Keratinocyte (primary cell): Measurements from ENCODE around the gene GCHFR.

Experiments
- CTCF ChIP-seq, 3 experiments: IDR thresholded peaks in 1 of 3; conservative IDR thresholded peaks in 1 of 3; optimal IDR thresholded peaks in 1 of 3; 2 replicates in 2 of 3; 3 replicates in 1 of 3; pipeline versions ENCODE3 to v1.5.1; 2011; ENCODE audit warnings: low read length in 3 of 3, mild to moderate bottlenecking in 3 of 3, moderate library complexity in 2 of 3, control low read depth in 1 of 3, inconsistent platforms in 1 of 3; ENCODE audit not compliant: insufficient read depth in 2 of 3; ENCODE audit errors: extremely low read depth in 1 of 3
- EZH2 ChIP-seq: IDR thresholded peaks from one replicate; pipeline ENCODE4 v1.6.1; 2012; ENCODE audit warnings: inconsistent platforms, mild to moderate bottlenecking, low read length, moderate library complexity

- TF ChIP-seq CTCF (optimal IDR thresholded peaks at IDR 0.05 in 1 of 3, IDR thresholded peaks at IDR 0.05 in 1 of 3, conservative IDR thresholded peaks at IDR 0.05 in 1 of 3; ENCODE audit: extremely low read depth in 1 of 3, insufficient read depth in 2 of 3, low read length in 3 of 3) (no peak), EZH2 (no peak)
Observed at GRCh38 chr15:40743485-40743901, 20.4 kb upstream of the GCHFR start.
